HL-60 (cell line): Measurements from ENCODE around the gene NKX2-2.

Source experiments
- DNase-seq, 2 experiments: peaks; one replicate each; pipeline ENCODE4 v3.0.0-alpha.2; 2010 to 2020; ENCODE audit warnings: low read depth in 1 of 2, low spot score in 1 of 2
- H3K27ac ChIP-seq: fragments of 250-450 bp; sonication (Bioruptor Pico); replicated peaks from 2 replicates; pipeline ENCODE4 v1.5.1; 2020; ENCODE audit warnings: mild to moderate bottlenecking, moderate library complexity
- H3K27me3 ChIP-seq: fragments of 250-450 bp; sonication (Bioruptor Pico); 2 replicates; pipeline ENCODE4 v1.5.1; 2021; ENCODE audit warnings: mild to moderate bottlenecking, moderate library complexity; ENCODE audit not compliant: insufficient read depth, poor library complexity, severe bottlenecking
- H3K4me3 ChIP-seq: replicated peaks from 2 replicates; pipeline ENCODE4 v1.5.1; 2011; ENCODE audit warnings: mild to moderate bottlenecking, control low read depth, low read length; ENCODE audit not compliant: insufficient read depth
- CTCF ChIP-seq: IDR thresholded peaks from one replicate; pipeline ENCODE4 v1.5.1; 2011; ENCODE audit warnings: low read length, control low read depth, inconsistent platforms; ENCODE audit not compliant: insufficient read depth
- GABPA ChIP-seq: IDR thresholded peaks from 2 replicates; pipeline ENCODE4 v1.6.1; 2012; ENCODE audit warnings: low read depth
- POLR2AphosphoS5 ChIP-seq: IDR thresholded peaks from 2 replicates; pipeline ENCODE4 v1.6.1; 2012; ENCODE audit warnings: low read depth
- REST ChIP-seq: IDR thresholded peaks from 2 replicates; pipeline ENCODE4 v1.6.1; 2012; ENCODE audit warnings: low read depth; ENCODE audit not compliant: insufficient replicate concordance
- SPI1 ChIP-seq: IDR thresholded peaks from 2 replicates; pipeline ENCODE4 v1.6.1; 2012; ENCODE audit warnings: low read depth, mild to moderate bottlenecking, borderline replicate concordance

NKX2-2 gene

GRCh38 chr20:21504323-21504722 is 9.5 kb downstream of the NKX2-2 start:
- no peak for DNase-seq
- Histone ChIP-seq H3K27ac (no peak overlapping the region), H3K4me3 (no peak overlapping the region), H3K27me3 (peaks cover 30% of the 10 kb centered on the region)
- no peak for TF ChIP-seq SPI1
- TF ChIP-seq POLR2AphosphoS5: no peak
- no peak for TF ChIP-seq REST
- no peak for TF ChIP-seq CTCF
- no peak for TF ChIP-seq GABPA

- H3K27me3 ChIP-seq: peaks cover 22% of the 10 kb centered on the region
- no peak for DNase-seq
- TF ChIP-seq GABPA: no peak
- TF ChIP-seq SPI1: no peak
- no peak for TF ChIP-seq REST
- no peak for TF ChIP-seq CTCF
- TF ChIP-seq POLR2AphosphoS5: no peak
- H3K27ac ChIP-seq: no peak overlapping the region
- no peak overlapping the region for H3K4me3 ChIP-seq
Measured at GRCh38 chr20:21503345-21503744, 10.5 kb downstream of the NKX2-2 start.

GRCh38 chr20:21501184-21501583 is 12.7 kb downstream of the NKX2-2 start:
- Histone ChIP-seq H3K27ac (no peak overlapping the region), H3K4me3 (no peak overlapping the region), H3K27me3 (peaks cover 3% of the 10 kb centered on the region)
- TF ChIP-seq GABPA: no peak
- no peak for TF ChIP-seq POLR2AphosphoS5
- no peak for TF ChIP-seq CTCF
- no peak for TF ChIP-seq SPI1
- TF ChIP-seq REST: no peak
- DNase-seq: no peak
